ENCODE results near the gene SLC4A4. TPM values are rescaled to one million over a fixed set of nuclear protein-coding genes. Genes with fewer than 3 reads are reported as not detected.
A peak's percentile ranks its signal among the peaks of the same experiment; 100 is the strongest.

Gene SLC4A4
- total and polyA plus RNA-seq, 2 donors (not counting 1 experiment from before 2014, with no cell fraction given), result 12.2 to 33.4 TPM

DNA sequence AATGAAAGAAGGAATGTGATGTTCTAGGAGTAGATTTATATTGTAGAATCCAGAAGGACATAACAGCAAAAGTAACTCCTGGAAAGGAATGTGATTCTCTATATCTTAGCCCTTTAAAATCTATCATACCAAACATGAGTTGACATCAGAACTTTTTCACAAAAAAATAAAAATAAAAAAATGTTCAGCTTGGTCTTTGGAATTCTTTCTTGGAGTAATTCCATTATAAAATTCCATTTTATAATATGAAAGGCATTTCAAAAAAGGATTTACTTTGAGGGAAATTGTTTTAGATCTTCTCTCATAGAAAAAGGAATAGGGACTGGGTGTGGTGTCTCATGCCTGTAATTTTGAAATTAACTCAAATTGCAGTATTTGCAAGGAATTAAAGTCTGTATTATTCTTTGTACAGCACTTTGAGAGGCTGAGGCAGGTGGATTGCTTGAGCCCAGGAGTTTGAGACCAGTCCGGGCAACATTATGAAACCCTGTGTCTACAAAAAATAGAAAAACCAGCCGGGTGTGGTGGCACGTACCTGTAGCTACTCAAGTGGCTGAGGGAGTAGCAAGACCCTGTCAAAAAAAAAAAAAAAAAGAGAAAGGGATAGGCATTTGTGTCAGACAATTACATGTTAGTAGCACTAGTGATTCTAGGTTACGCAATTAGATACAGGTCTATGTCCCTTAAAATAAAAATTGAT lies 134.9 kb downstream of the SLC4A4 start:
- no peak for TF ChIP-seq EZH2 (IDR thresholded peaks at IDR 0.05; ENCODE audit: low read length, missing control alignments)
- TF ChIP-seq, protein P1, sequence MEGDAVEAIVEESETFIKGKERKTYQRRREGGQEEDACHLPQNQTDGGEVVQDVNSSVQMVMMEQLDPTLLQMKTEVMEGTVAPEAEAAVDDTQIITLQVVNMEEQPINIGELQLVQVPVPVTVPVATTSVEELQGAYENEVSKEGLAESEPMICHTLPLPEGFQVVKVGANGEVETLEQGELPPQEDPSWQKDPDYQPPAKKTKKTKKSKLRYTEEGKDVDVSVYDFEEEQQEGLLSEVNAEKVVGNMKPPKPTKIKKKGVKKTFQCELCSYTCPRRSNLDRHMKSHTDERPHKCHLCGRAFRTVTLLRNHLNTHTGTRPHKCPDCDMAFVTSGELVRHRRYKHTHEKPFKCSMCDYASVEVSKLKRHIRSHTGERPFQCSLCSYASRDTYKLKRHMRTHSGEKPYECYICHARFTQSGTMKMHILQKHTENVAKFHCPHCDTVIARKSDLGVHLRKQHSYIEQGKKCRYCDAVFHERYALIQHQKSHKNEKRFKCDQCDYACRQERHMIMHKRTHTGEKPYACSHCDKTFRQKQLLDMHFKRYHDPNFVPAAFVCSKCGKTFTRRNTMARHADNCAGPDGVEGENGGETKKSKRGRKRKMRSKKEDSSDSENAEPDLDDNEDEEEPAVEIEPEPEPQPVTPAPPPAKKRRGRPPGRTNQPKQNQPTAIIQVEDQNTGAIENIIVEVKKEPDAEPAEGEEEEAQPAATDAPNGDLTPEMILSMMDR (conservative IDR thresholded peaks at IDR 0.05 in 1 of 2, IDR thresholded peaks at IDR 0.05 in 1 of 2; ENCODE audit: low read depth in 1 of 2, low read length in 2 of 2), result no peak
- Histone ChIP-seq H3K27me3 (ENCODE audit: control insufficient read depth, insufficient read depth, low read length) (no peaks in the 10 kb centered on the region), H3K9ac (ENCODE audit: insufficient read depth, low read length) (no peak overlapping the region), H2AFZ (ENCODE audit: low read length) (no peak overlapping the region), H3K4me1 (ENCODE audit: control insufficient read depth, extremely low read depth, insufficient read depth, low read length) (peaks cover 2% of the 10 kb centered on the region), H3K9me3 (ENCODE audit: control insufficient read depth, insufficient read depth, low read depth, low read length) (no peaks in the 10 kb centered on the region), H3K79me2 (ENCODE audit: control insufficient read depth, insufficient read depth, low read length) (no peaks in the 10 kb centered on the region), H4K20me1 (ENCODE audit: control insufficient read depth, extremely low read depth, insufficient read depth, low read length) (no peaks in the 10 kb centered on the region), H3K27ac (ENCODE audit: insufficient read depth, low read length) (no peak overlapping the region), H3K4me2 (ENCODE audit: extremely low read depth, insufficient read depth, low read length) (no peak overlapping the region), H3K36me3 (ENCODE audit: control insufficient read depth, insufficient read depth, low read length) (no peaks in the 10 kb centered on the region), H3K4me3 (replicated peaks in 1 of 4; ENCODE audit: control extremely low read depth in 1 of 4, insufficient read depth in 1 of 4, low read depth in 3 of 4, low read length in 4 of 4) (no peak overlapping the region)
- peak in 1 of 2 donors; percentile 14 for DNase-seq (ENCODE audit: low read depth in 2 of 2)

DNA sequence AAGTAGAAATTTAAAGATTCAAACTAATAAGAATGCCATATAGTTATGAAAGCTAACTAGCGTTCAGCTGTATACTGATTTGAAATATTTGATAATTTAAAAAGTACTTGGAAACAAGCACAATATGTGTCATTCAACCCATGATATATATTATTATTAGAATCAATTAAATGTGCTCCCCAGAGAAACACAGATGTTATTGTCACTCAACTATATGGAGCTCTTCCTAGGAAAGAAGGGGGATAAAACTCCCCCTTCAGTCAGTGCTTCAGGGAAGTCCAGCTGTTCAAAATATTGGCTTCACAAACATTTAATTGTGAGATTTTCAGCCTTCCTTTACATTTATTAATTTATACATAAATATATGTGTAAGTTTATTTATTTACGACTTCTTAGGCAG lies 135.9 kb downstream of the SLC4A4 start:
- TF ChIP-seq EZH2 (IDR thresholded peaks at IDR 0.05; ENCODE audit: low read length, missing control alignments), result no peak
- no peaks in the 10 kb centered on the region for H4K20me1 ChIP-seq (ENCODE audit: control insufficient read depth, extremely low read depth, insufficient read depth, low read length)
- no peak overlapping the region for H3K4me2 ChIP-seq (ENCODE audit: extremely low read depth, insufficient read depth, low read length)
- no peaks in the 10 kb centered on the region for H3K36me3 ChIP-seq (ENCODE audit: control insufficient read depth, insufficient read depth, low read length)
- H3K27me3 ChIP-seq (ENCODE audit: control insufficient read depth, insufficient read depth, low read length), result no peaks in the 10 kb centered on the region
- H3K4me1 ChIP-seq (ENCODE audit: control insufficient read depth, extremely low read depth, insufficient read depth, low read length), result peaks cover 2% of the 10 kb centered on the region
- no peaks in the 10 kb centered on the region for H3K79me2 ChIP-seq (ENCODE audit: control insufficient read depth, insufficient read depth, low read length)
- no peak overlapping the region for H2AFZ ChIP-seq (ENCODE audit: low read length)
- H3K4me3 ChIP-seq (replicated peaks in 1 of 4; ENCODE audit: control extremely low read depth in 1 of 4, insufficient read depth in 1 of 4, low read depth in 3 of 4, low read length in 4 of 4), result no peak overlapping the region
- no peak overlapping the region for H3K9ac ChIP-seq (ENCODE audit: insufficient read depth, low read length)
- DNase-seq (ENCODE audit: low read depth in 2 of 2), result no peak
- no peak overlapping the region for H3K27ac ChIP-seq (ENCODE audit: insufficient read depth, low read length)
- no peaks in the 10 kb centered on the region for H3K9me3 ChIP-seq (ENCODE audit: control insufficient read depth, insufficient read depth, low read depth, low read length)

DNA sequence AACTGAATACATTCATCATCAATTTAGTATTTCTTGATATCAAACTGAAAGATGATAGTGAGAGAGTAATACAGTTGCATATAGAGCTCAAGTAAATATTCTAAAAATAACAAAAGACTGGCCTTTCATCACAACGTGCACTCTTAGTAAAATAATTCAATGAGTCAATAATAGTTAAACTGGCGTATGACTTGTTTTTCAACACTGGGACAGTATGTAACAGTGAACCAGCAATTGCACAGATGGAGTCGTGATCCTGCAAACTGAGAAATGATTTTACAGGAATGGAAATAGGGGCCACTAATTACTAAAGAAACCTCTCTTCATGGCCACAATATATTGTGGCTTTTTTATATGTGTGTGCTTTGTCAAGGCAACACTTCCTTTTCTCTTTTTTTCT lies 137.4 kb downstream of the SLC4A4 start:
- Histone ChIP-seq H3K27ac (ENCODE audit: insufficient read depth, low read length) (no peak overlapping the region), H3K4me3 (replicated peaks in 1 of 4; ENCODE audit: control extremely low read depth in 1 of 4, insufficient read depth in 1 of 4, low read depth in 3 of 4, low read length in 4 of 4) (no peak overlapping the region), H4K20me1 (ENCODE audit: control insufficient read depth, extremely low read depth, insufficient read depth, low read length) (no peaks in the 10 kb centered on the region), H3K9ac (ENCODE audit: insufficient read depth, low read length) (no peak overlapping the region), H3K36me3 (ENCODE audit: control insufficient read depth, insufficient read depth, low read length) (no peaks in the 10 kb centered on the region), H3K4me1 (ENCODE audit: control insufficient read depth, extremely low read depth, insufficient read depth, low read length) (peaks cover 2% of the 10 kb centered on the region), H3K27me3 (ENCODE audit: control insufficient read depth, insufficient read depth, low read length) (no peaks in the 10 kb centered on the region), H3K9me3 (ENCODE audit: control insufficient read depth, insufficient read depth, low read depth, low read length) (no peaks in the 10 kb centered on the region), H3K4me2 (ENCODE audit: extremely low read depth, insufficient read depth, low read length) (no peak overlapping the region), H3K79me2 (ENCODE audit: control insufficient read depth, insufficient read depth, low read length) (no peaks in the 10 kb centered on the region), H2AFZ (ENCODE audit: low read length) (no peak overlapping the region)
- DNase-seq (ENCODE audit: low read depth in 2 of 2), result peak in 1 of 2 donors; percentile 24
- TF ChIP-seq, protein P1 (conservative IDR thresholded peaks at IDR 0.05 in 1 of 2, IDR thresholded peaks at IDR 0.05 in 1 of 2; ENCODE audit: low read depth in 1 of 2, low read length in 2 of 2), result no peak
- TF ChIP-seq EZH2 (IDR thresholded peaks at IDR 0.05; ENCODE audit: low read length, missing control alignments), result no peak

Data from fibroblast of lung (primary cell).